GM20431 (cell line): ENCODE results near the gene ANKRD29.
"Not testable (repeated sequence)": the region's sequence is repeated elsewhere in the genome, so short reads cannot be mapped to it uniquely, and the experiment has no call there.

Source experiments
- in situ Hi-C: fragments of 300-500 bp; cut with MseI, MboI; formaldehyde crosslinking; loops from one replicate; pipeline ENCODE4 v1.15.0; 2020; ENCODE audit warnings: low sequenced_read_pairs; ENCODE audit not compliant: unreplicated experiment

ANKRD29 gene

DNA sequence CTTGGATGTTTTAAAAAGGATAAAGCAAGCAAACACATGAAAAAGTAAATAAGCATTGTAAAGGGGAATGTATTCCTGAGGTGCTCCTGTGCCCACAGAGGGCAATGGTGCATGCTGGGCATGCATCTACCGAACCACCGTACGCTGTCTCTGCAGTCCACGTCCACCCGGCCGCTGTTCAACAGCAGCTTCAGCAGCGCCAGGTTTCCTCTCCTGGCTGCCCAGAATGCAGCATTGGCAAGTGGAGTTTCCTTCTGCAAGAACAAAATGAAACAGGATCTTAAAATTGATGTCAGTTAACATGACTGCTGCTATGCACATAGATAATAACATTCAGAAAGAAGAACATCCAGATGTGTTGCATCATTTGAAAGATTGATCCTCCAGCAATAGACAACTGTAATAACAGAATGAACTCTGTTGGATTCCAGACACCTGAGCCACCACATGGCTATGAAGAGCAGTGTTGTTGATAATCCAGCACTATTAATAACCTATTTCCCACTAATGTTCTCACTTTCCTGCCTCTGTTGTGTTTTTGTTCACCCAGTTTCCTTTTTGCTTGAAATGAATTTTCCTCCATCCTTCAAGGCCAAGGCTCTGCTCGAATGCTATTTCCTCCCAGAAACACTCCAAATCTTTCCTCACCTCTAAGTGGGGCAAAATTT, 13.6 kb downstream of the ANKRD29 start:
- in situ Hi-C loops, result no loop called here

DNA sequence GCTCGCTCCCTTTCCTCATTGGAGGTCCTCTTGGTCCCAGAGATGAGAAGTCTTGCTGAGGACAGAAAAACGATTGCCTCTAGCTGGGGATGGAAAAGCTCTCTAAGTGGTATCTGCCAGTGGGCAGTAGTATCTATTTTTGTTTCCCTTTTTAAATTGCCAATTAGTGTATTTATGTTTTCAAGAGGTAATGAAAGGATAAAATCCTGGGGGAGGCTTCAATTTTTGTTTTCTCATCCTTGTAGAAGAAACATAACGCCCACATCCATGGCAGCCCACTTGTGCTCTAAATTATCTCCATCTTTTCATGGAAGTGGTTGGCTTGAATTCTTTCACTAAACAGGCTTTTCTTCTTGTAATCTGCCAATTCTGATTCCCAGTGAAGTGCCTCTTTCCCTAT, 14.3 kb downstream of the ANKRD29 start:
- in situ Hi-C loops, result no loop called here

DNA sequence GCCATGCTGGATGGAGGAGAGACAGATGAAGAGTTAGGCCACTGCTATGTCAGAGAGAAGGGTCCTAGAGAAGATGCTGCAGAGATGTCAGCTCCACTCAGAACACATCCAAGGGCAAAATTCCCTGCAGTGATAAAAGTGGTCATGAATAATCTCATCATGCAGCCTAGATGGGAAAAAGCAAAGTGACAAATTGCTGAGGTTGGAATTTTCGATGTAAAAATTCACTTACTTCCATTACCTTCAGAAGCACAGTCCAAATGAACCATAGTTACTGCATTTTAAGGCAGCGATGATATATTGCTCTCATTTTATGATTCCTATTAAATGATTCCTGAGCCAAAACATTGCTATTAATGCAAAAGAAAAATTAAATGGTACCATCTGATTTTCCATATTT, 16.4 kb downstream of the ANKRD29 start:
- in situ Hi-C loops, result no loop called here

DNA sequence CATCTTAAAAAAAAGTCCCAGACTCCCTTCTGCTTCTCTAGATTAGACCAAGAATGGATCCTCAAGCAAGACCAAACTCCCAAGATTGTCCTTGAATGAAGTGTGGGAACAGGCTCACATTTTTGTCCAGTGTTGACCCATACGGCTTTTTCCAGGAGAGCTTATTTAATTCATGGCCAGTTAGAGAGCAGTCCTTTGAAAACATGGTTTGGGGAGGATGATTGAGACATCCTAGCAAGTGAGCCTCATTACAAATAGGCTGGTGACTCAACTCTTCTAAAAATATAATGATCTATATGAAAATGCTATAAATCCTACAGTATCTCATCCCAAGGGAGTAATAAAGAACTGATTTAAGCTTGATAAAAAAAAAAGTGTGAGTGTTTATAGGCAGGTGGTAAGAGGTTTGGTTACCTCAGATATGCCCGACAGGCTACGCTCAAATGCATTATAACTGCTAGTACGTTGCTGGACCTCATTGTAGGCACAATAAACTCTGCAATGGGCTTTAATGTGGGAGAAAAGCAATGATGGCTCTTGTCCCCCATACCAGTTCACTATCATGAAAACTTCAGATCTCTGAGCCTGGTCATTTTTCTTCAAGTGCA, 17.0 kb downstream of the ANKRD29 start:
- in situ Hi-C loops, result no loop called here

DNA sequence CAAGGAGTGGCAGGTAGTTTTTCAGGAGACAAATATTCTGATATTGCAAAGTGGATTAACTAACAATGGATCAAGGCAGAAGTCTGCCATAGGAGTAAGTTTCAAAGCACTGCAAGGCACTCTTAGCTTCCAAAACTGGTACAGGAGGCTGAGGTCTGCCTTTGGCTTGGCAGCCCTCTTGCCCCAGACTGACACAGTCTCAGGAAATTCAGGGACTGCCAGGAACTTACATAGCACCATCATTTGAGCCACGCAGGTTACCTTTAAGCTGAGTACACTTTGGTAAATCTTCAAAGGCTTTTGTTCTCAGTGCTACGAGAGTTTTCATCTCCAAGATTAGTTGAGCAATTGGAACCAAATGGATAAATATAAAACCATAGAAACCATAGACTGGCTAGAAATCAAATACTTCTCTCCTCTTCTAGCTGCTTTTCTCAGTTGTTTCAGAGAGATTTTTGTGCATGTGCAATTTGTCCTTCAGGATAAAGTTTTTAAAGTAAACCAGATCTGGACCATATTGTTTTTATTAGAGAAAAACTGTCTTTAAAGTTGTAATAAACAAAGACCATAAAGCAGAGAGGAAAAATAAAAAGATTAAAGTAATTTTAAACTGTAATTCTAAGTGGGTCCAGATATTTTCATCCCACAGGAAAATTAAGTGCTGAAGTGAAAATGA, 18.8 kb downstream of the ANKRD29 start:
- in situ Hi-C loops, result no loop called here

DNA sequence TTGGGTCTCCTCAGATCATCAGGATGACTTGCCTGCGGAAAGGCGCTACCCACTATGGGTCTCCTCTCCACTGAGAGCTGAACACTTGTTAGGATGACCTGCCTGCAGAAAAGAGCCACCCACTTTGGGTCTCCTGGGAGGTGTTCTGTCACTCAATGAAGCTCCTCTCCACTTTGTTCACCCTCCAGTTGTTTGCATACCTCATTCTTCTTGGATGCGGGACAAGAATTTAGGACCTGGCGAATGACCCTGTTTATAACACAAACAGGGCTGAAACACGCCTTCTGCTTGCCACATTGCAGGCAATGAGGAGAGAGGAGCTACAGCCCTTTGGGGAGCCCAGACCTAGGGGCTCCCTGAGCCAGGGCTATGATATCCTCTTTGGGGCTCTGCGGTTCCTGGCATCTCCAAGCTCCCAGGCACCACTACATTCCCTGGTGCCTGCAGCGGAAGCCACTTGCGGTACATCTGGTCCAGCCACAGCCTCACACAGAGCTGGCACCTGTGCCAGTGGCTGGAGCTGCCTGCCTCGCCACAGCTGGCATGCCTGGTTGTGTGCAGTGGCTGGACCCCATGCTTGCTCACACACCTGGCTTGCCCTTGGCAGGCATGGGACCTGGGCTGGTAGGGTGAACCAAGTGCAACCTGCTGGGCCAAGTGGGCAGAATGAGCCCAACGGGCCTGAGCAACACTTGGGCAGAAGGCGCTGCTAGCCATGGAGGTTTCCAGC, 20.6 kb downstream of the ANKRD29 start:
- in situ Hi-C loops, result no loop called here

DNA sequence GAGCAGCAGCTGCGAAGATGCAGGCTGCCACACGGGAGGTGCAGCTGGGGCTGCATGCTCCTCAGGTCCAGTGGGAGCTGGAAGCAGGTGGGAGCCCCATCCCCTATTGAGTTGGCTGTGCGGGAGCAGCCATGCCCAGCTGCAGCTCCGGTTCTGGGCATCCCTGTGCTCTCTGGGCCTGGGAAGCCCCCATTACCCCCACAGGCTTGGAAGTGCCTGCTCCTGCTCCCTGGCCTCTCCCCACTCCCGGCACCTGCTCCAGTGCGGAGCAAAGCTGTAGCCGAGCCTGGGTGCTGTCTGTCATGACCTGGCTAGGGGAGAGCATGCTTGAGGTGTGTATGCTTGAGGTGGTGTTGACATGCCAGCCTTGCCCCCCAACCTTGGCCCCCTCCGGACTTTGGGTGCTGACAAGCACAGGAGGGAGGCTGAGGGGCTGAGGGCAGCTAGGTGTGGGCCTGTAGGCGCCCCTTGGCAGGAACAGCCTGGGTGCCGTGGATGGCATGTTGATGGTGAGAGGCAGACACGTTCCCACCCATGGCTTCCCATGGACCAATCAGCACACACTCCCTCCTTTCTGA, 21.5 kb downstream of the ANKRD29 start:
- in situ Hi-C loops, result no loop called here

DNA sequence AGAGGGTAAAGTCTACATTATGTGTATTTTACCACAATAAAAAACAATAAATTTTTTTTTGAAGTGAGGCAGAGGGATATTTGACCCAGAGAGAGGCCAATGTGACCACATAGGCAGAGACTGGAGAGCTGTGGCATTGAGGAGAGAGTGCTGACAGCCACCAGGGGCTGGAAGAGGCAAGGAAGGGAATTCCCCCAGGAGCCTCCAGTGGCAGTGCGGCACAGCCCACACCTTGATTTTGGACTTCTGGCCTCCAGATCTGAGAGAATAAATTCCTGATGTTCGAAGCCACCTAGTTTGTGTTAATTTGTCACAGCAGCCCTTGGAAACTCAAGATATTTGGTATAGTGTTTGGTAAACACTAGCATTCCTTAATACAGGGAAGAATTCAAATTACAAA, 22.7 kb downstream of the ANKRD29 start:
- in situ Hi-C loops, result no loop called here

DNA sequence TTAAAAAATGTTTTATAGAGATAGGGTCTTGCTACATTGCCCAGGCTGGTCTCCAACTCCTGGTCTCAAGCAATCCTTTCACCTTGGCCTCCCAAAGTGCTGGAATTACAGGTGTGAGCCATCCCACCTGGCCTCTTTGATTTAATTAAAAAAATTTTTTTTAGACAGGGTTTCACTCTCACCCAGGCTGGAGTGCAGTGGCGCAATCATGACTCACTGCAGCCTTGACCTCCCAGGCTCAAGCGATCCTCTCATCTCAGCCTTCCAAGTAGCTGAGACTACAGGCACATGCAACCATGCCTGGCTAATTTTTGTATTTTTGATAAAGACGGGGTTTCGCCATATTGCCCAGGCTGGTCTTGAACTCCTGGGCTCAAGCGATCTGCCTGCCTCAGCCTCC, 26.3 kb downstream of the ANKRD29 start:
- in situ Hi-C loops, result not testable (repeated sequence)

DNA sequence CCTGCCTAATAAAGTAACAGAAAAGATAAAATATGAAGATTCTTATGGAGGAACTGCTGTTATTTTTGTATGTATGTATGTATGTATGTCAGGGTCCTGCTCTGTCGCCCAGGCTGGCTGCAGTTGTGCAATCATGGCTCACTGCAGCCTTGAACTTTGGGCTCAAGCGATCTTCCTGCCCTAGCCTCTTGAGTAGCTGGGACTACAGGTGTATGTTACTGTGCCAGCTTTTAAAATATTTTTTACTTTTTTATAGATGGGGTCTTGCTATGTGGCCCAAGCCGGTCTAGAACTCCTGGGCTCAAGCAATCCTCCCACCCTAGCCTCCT, 26.7 kb downstream of the ANKRD29 start:
- in situ Hi-C loops, result no loop called here

DNA sequence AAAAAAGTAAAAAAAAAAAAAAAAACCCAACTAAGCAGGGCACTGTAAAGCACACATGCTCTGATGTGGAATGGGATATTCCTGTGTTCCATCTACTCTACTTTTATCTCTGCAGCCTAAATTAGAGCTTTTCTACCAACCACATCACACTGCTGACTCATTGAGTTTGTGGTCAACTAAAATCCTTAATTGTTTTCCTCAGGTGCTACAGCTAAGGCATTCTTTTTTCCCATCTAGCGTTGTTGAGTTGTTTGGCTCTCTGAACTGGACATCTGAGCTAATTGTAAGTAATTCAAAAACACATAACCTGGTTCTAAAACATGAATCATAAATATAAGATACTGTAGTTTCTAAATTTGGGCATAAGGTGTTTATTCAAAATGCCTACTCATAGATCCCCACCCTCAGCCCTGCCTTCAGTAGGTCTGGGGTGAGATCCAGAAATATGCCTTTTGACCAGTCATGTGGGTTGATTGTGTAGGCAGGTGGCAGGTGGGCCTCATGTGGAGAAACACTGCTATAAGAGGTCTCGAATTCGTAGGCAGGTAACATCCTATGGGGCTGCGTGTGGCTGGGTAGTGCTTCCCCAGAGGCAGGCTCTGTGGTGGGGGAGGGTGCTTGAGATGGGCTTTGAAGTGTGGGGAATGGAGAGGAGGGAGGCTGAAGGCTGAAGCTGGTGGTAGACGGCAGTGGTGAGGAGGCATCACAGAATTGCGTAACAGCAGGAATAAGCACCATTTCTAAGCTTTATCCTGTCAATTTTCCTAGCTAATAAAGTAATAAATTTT, 27.2 kb downstream of the ANKRD29 start:
- in situ Hi-C loops, result no loop called here

DNA sequence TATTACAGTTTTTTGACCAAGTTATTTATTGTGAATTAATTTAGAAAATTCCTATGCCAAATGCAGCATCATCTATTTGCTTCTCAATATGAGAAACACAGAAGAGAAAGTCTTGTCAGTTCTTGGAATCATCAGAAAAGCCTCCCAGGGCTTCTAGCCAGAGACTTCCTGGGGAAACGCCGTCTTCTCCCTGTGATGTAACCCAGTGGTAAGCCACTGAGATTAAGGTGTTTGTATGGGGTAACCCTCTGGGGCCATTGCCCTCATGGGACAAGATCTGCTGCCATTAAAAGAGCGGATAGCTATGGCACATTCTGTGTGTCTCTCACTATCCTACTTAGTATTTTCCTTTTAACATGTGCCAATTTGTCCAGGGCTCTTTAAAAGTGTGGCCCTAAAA, 28.0 kb downstream of the ANKRD29 start:
- in situ Hi-C loops, result no loop called here

DNA sequence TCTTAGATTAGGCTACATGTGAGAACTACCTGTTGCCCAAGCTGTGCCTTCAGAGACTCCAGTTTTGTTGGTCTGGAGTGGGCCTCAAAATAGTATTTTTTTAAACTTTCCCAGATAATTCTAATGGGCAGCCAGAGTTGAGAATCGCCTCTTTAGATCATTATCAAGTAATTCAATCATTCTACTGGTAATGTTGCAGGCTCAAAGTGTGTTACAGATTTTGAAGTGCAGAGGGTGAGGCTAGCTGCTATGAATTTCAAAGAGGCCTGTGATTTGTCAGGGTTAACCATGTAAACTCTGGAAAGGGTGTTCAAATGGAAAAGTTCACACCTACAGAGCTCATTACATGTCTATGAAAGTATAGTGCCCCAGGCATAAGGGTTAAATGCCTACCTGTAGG, 30.1 kb downstream of the ANKRD29 start:
- in situ Hi-C loops, result no loop called here

DNA sequence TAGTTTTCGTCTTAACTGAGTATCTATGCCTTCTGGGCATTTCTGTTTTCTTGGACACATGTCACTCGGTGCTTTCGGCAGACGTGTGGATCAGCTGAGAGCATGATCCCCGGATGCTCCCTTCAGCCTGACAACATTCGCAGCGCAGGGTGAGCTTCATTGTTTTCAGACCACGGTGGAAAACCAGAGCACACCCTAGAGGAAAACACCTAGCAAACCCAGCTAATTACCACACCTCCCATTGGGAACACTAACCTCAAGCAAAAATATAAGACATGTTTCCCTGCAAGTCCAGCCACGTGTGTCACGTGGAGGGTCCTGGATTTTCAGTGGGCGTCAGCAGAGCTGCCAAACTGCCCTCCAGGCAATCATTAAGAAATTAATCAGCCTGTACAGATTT, 31.0 kb downstream of the ANKRD29 start:
- in situ Hi-C loops, result no loop called here

DNA sequence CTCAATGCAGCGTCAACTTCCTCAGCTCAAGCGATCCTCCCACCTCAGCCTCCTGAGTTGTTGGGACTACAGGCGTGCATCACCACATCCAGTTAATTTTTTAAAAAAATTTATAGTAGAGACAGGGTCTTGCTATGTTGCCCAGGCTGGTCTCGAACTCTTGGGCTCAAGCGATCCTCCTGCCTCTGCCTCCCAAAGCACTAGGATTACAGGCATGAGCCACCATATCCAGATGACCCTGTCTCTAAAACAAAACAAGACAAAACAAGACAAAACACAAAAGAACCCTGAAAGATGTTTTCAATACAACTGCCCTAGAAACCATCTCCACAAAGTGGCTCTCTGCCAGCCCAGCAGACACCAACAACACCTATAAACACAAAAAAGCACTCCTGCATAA, 31.4 kb downstream of the ANKRD29 start:
- in situ Hi-C loops, result no loop called here

DNA sequence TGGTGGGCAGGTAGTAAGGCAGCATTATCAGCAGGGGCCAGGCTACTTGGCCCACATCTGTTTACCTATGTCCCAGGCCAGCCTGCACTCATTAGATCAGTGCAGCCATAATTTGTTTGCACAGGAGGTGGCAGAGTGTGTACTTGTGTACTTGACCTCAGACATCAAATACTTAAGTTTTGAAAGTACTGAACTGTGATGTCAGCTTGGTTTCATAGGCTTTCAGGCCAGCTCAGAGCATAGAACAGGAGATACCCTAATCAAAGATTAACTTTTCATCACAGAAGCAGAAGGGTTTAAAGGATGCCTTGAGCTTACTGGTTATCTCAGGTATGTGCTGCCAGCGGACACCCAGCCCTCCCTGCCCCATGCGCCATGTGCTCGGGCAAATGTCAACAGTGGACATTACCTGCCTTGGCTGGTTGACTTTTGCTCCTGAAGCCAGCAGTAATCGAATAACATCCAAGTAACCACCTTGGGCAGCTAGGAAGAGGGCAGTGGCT, 33.2 kb downstream of the ANKRD29 start:
- in situ Hi-C loops, result loop anchor here (10.0 kb wide), 1 partner anchor 185 kb away; no protein-coding TSS in a partner anchor

DNA sequence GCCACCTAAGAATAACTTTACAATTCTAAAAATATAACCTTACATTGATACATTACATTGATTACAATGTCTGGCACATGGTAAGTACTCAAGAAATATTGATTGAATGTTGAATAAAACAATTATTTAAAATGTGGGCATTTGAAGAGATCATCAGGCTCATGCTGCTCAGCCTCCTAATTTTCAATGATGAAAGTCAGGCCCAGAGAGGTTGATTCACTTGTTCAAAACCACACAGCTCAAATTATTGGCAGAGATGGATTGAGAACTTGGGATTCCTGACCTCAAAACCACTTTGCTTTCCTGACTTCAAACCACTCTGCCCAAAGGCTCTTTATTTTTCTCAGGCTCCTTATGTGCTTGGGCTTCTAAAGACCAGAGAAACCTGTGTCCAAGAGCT, 34.7 kb downstream of the ANKRD29 start:
- in situ Hi-C loops, result loop anchor here (10.0 kb wide), 1 partner anchor 187 kb away; no protein-coding TSS in a partner anchor

DNA sequence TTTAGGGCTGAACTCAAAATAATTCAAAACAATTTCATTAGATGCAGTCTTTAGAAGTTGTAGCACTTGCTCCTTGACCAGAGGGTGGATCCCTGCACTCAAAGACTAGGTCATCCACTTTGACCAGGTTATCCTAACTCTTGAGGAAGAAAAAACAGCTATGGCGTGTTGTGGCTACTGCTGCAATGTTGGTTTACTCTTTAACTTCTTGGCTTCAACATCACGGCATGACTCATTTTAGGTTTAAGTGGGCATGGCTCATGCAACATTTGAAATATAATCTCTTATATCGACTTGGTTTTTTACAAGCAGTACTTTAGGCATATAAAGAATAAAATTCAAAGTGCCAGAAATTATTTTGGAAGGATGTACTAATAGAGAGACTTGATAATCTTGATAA, 35.4 kb downstream of the ANKRD29 start:
- in situ Hi-C loops, result loop anchor here (10.0 kb wide), 1 partner anchor 187 kb away; no protein-coding TSS in a partner anchor

DNA sequence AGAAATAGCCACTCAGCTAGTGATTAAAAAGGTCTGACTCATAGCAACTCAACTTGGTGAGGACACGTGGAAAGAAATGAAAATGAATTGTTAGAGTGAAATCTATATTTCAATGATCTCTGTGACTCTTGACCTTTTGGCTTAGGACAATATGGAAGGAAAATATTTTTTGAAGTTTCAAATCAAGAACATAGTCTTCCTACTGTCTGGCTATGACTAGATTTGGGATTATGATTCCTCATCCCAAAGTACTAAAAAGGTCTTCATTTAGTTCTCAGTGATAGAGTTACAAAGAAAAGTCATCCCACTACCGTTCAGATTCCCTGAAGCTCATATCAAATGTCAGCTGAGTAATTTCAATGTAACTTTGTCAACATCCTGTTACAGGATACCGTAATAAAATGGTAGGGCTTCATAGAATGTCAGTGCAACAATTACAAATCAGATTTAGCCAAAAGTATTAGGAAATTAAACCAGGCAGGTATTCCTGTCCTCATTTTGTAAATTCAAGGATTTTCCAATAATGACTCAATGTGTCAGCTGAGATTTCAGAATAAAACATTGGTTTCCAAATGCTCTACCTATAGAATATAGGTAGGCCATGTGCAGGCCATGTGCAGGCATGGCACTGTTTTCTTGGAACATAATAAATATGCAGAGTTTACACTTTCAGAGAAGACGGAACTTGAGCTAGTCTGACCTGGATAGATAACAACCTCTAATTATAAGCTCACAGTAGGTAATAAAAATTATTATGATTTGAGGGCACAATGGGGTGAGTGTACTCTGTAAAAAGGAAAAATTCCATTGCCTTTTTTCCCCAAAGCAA, 36.0 kb downstream of the ANKRD29 start:
- in situ Hi-C loops, result loop anchor here (10.0 kb wide), 1 partner anchor 188 kb away; no protein-coding TSS in a partner anchor
